Measurements from ENCODE around the gene KLC1. TPM values are rescaled to one million over a fixed set of nuclear protein-coding genes. Genes with fewer than 3 reads are reported as not detected.

The KLC1 gene
- total RNA-seq, 1 donor from 2014 or later, result 129 TPM

- DNase-seq (ENCODE audit: low read depth in 2 of 2), result peak; percentile 32 to 42
These were observed 120.4 kb downstream of the KLC1 start for GRCh38 chr14:103749452-103749851.

- DNase-seq (ENCODE audit: low read depth in 2 of 2), result no peak
These were observed 120.8 kb downstream of the KLC1 start for GRCh38 chr14:103749860-103750259.

Other genes with a start within 250 kb of the KLC1 start
- 37.3 and 49.4 TPM in 2 replicates for gene MARK3, start 243.8 kb upstream of the KLC1 start, total RNA-seq
- 1.5 and 11.9 TPM in 2 replicates for gene CKB, start 106.4 kb upstream of the KLC1 start, total RNA-seq
- 3.1 and 5.4 TPM in 2 replicates for gene TRMT61A, start 100.0 kb upstream of the KLC1 start, total RNA-seq
- gene BAG5, start 66.6 kb upstream of the KLC1 start, total RNA-seq, result 20.7 and 25.4 TPM in 2 replicates
- 19.4 and 23.2 TPM in 2 replicates for gene COA8, start 66.3 kb upstream of the KLC1 start, total RNA-seq
- gene XRCC3, start 86.2 kb downstream of the KLC1 start, total RNA-seq, result 6.3 and 8.9 TPM in 2 replicates
- gene ZFYVE21, start 86.6 kb downstream of the KLC1 start, total RNA-seq, result 44.2 and 90.9 TPM in 2 replicates
- 8.5 and 14.7 TPM in 2 replicates for gene PPP1R13B, start 218.4 kb downstream of the KLC1 start, total RNA-seq